NCI-H510A treated with DMSO at 0.1 percent for 48 hours (cell line): ENCODE results near the gene FNBP1L.
"Not testable (repeated sequence)": the region's sequence is repeated elsewhere in the genome, so short reads cannot be mapped to it uniquely, and the experiment has no call there.

Source experiments
- DNase-seq: peaks from one replicate; lab custom pipeline; 2025; lab: John Stamatoyannopoulos, UW

The FNBP1L gene

GRCh38 chr1:93443454-93443853 lies 4.5 kb upstream of the FNBP1L start:
- no peak for DNase-seq

DNA sequence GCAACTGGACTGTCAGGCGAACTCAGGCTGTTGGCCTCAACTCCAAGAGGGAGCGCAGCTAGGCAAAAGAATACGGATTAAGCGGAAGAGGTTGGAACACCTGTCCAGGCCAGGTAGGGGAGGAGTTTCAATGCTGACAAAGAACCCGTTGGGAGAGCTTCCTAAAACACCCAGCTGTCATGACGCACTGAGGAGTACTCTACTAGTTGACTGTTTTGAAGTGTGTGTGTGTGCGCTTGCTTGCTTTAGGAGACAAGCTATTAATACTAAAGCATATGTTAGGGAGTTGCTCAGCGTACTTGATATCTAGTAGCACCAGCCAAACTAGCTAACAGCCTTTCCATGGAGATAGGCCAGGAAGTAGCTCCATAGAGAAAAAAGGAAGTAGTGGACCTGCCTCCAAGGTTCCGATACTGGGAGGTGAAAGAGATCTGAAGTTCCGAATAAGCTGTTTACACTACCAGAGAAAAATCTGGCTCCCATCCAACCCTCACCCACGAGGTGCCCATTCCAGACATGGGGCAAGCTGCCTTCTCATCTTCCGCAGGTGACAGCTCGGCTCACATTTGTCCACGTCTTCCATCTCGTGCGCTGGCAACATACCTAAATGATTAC lies 974 bp upstream of the FNBP1L start:
- DNase-seq: peak; percentile 99

- DNase-seq: peak; percentile 84
Measured at GRCh38 chr1:93448292-93448982, 519 bp downstream of the FNBP1L start.

DNA sequence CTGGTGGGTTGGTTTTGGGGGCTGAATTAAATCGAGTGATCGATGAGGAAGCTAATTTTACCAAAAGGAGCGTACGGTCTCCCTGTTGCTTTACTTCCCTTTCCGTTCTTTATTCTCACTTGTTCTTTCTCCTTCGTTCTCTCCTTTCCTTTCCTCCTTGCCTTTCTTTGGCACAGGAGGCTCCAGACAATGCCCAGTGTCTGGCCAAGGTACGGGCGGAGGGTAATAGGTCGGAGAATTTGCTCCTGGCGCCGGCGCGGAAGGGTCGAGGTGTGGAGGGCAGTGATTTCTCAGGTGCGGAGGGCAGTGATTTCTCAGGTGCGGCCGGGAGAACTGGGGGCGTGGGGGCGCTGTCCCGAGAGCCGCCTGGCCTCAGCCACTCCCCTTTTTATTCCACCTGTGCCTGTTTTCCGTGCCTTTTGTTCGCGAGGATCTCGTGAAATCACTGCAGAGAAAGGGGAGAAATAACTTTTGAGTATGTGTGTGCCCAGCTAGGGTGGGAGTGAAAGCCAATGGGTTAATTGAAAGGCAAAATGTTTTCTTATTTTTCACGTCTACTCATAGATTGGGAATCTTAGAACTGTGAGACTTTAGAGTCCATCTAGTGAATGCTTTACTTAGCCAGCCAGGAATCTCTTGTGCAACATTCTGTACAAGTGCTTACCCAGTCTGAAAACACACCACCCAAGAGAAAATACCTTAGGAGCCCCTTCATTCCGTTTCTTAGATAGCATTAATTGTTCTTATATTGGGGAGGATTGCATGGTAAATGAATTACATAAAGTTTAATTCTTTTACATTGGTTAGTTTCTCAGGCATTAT lies 1.3 kb downstream of the FNBP1L start:
- DNase-seq: peak; percentile 88

- DNase-seq: no peak
Measured at GRCh38 chr1:93450321-93450720, 2.4 kb downstream of the FNBP1L start.

DNA sequence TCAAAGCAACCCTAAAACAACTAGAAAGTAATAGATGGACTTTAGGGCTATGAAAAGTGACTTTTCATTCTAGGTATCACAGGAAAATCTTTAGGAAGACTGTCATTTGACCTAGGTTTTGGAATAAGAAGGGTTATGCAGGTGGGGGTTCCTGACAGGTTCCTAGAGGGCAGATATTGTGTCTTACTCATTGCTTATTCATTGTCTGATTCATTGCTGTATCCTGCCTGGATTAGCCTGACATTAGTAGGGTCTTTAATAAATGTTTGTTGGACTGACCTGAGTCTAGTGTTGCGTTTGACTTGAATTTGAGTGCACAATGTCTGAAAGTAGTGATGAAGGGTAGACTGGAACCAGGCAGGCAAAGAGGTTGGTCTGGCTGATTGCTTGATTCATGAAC lies 6.0 kb downstream of the FNBP1L start:
- DNase-seq: no peak

DNA sequence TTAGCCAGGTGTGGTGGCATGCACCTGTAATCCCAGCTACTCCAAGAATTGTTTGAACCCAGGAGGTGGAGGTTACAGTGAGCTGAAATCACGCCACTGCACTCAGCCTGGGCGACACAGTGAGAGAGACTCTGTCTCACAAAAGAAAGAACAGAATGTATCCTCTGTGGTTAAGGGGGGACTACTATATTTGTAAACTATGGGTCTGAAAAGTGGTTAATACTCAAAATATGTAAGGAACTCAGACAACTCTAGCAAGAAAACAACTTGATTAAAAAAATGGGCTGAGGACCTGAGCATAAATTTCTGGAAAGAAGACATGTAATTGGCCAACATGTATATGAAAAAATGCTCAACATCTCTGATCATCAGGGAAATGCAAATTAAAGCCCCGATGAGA lies 11.2 kb downstream of the FNBP1L start:
- DNase-seq: no peak

DNA sequence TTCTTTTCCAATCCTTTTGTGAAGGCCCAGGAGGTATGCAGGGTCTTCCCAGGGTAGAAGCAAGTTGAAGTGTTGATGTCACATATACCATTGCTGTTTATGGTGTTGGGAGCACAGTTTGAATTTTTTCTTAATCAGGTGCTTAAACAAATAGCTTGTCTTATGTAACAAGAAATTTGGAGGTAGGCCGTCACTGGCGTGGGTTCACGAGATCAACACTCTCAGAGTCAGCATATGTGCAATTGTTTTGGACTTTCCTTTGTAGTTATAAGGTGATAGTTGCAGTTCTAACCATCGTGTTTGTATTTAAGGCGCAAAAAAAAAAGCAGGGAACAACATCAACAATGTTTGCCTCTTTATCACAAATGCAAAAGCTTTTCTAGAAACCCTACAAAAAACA lies 13.3 kb downstream of the FNBP1L start:
- no peak for DNase-seq

- no peak for DNase-seq
Measured at GRCh38 chr1:93463960-93464359, 16.0 kb downstream of the FNBP1L start.

DNA sequence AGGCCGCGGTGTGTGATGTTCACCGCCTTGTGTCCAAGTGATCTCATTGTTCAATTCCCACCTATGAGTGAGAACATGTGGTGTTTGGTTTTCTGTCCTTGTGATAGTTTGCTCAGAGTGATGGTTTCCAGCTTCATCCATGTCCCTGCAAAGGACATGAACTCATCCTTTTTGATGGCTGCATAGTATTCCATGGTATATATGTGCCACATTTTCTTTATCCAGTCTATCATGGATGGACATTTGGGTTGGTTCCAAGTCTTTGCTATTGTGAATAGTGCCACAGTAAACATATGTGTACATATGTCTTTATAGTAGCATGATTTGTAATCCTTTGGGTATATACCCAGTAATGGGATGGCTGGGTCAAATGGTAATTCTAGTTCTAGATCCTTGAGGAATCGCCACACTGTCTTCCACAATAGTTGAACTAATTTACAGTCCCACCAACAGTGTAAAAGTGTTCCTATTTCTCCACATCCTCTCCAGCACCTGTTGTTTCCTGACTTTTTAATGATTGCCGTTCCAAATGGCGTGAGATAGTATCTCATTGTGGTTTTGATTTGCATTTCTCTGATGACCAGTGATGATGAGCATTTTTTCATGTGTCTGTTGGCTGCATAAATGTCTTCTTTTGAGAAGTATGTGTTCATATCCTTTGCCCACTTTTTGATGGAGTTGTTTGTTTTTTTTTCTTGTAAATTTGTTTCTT lies 17.6 kb downstream of the FNBP1L start:
- DNase-seq: not testable (repeated sequence)

DNA sequence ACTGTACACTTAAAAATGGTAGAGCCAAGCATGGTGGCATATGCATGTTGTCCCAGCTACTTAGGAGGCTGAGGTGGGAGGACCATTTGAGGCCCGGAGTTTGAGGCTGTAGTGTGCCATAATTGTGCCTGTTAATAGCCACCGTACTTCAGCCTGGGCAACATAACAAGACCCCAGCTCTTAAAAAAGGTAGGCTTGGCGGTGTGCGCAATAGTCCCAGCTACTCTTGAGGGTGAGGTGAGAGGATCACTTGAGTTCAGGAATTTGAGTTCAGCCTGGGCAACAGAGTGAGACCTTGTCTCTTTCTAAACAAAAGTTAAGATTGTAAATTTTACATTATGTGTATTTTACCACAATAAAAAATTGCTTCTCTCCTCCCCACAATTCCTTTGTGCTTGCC lies 19.7 kb downstream of the FNBP1L start:
- DNase-seq: no peak

DNA sequence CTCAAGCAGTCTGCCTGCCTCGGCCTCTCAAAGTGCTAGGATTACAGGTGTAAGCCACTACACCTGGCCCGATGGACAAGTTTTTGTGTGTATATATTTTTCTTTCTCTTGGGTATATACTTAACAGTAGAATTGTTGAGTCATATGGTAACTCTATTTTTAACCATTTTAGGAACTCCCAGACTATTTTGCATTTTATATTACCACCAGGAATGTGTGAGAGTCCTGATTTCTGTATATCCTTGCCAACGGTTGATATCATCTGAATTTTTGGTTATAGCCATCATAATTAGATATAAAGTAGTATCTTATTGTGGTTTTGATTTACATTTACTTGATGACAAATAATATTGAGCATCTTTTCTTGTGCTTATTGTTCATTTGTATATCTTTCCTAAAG lies 20.7 kb downstream of the FNBP1L start:
- no peak for DNase-seq

DNA sequence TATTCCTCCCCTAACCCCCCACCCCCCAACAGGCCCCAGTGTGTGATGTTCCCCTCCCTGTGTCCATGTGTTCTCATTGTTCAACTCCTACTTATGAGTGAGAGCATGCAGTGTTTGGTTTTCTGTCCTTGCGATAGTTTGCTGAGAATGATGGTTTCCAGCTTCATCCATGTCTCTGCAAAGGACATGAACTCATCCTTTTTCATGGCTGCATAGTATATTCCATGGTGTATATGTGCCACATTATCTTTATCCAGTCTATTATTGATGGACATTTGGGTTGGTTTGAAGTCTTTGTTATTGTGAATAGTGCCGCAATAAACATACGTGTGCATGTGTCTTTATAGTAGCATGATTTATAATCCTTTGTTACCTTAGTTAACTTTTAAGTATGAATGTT lies 21.3 kb downstream of the FNBP1L start:
- not testable (repeated sequence) for DNase-seq

DNA sequence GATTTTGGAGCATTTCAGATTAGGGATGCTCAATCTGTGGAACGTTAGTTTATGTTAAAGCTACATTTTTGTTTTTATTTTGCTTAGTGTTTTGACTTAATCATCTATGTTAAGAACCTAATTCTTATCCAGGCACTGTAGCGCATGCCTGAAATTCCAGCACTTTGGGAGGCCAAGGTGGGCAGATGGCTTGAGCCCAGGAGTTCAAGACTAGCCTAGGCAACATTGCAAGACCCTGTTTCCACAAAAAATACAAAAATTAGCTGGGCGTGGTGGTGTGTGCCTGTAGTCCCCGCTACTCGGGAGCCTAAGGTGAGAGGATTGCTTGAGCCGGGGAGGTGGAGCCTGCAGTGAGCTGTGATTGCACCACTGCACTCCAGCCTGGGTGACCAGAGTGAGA lies 23.4 kb downstream of the FNBP1L start:
- DNase-seq: no peak

GRCh38 chr1:93471911-93472310 lies 24.0 kb downstream of the FNBP1L start:
- DNase-seq: no peak

DNA sequence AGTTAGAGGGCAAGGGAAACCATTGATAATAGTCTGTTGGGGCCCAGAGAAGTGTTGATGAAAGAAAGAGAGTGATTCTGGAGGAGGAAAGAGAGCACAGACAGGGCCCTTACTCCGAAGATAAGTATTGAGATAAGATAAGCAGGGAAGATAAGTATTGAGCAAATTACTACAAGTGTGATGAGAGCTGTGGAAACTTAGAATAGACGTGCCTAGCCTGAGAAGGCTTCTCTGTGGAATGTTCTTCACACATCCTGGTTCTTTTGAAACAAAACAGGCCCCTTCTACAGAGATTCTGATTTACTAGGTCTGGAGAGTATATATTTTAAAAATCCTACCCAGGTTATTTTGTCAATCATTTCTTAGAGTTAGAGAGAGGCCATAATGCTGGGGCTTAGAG lies 26.4 kb downstream of the FNBP1L start:
- no peak for DNase-seq

DNA sequence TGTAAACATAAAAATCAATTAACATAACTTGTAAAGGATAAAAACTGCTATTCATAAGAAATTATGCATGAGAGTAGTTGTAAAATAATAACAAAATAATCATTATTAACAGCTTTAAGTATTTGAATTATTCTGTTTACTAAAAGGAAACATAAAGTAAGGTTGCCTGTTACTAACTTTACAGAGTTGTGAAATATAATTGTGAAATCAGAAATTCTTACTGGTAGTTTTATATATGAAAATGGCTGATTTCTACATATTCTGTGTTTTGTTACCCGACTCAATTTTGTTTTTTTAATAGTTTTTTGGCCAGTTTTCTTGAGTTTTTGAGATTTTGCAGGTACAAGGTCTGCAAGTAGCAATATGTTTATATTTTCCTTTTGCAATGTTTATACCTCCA lies 27.8 kb downstream of the FNBP1L start:
- no peak for DNase-seq

DNA sequence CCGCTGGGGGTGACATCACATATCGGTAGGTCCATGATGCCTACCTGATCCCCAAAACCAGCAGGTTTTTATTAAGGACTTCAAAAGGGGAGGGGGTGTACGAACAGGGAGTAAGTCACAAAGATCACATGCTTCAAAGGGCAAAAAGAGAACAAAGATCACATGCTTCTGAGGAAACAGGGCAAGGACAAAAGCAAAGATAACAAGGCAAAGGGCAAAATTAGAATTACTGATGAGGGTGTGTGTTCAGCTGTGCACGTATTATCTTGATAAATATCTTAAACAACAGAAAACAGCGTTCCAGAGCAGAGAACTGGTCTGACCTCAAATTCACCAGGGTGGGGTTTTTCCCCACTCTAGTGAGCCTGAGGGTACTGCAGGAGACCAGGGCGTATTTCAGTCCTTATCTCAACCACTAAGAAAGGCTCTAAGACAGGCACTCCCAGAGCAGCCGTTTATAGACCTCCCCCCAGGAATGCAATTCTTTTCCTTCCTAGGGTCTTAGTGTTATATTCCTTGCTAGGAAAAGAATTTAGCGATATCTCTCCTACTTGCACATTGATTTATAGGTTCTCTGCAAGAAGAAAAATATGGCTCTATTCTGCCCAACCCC lies 31.3 kb downstream of the FNBP1L start:
- not testable (repeated sequence) for DNase-seq

DNA sequence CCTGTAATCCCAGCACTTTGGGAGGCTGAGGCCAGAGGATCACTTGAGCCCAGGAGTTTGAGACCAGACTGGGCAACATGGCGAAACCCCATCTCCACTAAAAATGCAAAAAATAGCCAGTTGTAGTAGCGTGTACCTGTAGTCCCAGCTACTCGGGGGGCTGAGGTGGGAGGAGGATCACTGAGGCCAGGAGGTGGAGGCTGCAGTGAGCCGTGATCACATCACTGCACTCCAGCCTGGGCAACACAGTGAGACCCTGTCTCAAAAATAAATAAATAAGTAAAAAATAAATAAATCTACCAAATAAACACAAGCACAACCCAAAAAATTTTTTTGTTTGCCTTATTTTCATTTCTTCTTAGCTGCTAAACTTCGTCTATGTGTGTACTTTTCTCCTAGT lies 34.0 kb downstream of the FNBP1L start:
- not testable (repeated sequence) for DNase-seq

- no peak for DNase-seq
Measured at GRCh38 chr1:93483200-93483599, 35.3 kb downstream of the FNBP1L start.

GRCh38 chr1:93483606-93484005 lies 35.7 kb downstream of the FNBP1L start:
- no peak for DNase-seq

DNA sequence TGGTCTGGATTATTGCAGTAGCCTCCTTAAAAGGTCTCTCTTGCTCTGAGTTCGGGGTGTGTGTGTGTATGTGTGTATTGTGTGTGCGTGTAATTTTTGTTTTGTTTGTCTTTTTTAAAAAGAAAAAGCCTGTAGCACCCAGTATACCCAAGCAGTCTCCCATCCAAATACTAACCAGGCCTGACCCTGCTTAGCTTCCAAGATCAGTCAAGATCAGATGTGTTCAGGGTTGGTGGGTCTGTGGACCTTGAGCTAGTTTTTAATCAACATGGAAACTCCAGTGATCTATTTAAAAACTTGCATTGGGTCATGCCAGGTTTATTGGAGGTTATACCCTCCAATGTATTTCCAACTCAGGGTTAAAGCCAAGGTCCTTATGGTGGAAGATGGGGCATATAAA lies 40.3 kb downstream of the FNBP1L start:
- DNase-seq: no peak
